ENCODE data around the gene CASP3.

DNA sequence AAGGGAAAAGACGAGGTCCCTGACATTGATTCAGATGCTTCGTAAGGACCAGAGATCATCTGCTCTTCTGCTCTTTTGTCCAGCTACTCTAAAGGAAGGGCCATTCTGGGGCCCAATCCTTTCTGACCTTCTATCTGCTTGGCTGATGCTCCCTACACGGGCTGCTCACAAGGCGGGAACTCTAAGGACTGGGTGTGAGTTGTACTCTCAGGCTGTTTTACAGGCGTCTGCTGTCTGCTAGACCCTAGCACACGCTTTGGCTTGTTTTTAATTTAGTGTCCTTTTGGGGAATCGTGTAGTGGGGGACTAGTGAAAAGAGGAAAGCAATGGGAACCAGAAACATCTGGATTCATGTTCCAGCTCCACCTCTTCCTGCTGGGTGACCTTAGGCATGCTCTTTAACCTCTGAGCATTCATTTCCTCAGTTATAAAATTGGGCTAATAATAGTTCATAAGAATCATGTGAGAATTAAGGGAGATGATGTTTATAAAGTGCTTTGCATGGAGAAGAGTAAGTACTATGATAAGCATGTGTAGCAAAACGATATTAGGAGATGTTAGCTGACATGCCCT lies 53.1 kb downstream of the CASP3 start:
- TF ChIP-seq, protein P1, sequence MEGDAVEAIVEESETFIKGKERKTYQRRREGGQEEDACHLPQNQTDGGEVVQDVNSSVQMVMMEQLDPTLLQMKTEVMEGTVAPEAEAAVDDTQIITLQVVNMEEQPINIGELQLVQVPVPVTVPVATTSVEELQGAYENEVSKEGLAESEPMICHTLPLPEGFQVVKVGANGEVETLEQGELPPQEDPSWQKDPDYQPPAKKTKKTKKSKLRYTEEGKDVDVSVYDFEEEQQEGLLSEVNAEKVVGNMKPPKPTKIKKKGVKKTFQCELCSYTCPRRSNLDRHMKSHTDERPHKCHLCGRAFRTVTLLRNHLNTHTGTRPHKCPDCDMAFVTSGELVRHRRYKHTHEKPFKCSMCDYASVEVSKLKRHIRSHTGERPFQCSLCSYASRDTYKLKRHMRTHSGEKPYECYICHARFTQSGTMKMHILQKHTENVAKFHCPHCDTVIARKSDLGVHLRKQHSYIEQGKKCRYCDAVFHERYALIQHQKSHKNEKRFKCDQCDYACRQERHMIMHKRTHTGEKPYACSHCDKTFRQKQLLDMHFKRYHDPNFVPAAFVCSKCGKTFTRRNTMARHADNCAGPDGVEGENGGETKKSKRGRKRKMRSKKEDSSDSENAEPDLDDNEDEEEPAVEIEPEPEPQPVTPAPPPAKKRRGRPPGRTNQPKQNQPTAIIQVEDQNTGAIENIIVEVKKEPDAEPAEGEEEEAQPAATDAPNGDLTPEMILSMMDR (IDR thresholded peaks at IDR 0.05), result no peak
- no peak for TF ChIP-seq EZH2 (IDR thresholded peaks at IDR 0.05; ENCODE audit: borderline replicate concordance, insufficient read depth, low read depth, low read length, poor library complexity, severe bottlenecking)

All from B cell (primary cell).